Small intestine (tissue), 7 donors: ENCODE measurements around the gene UROC1. TPM values are rescaled to one million over a fixed set of nuclear protein-coding genes. Genes with fewer than 3 reads are reported as not detected.

ENCODE experiments used
- DNase-seq, 2 donors: peaks; one replicate each; pipeline versions ENCODE4 v3.0.0 to v3.0.0-alpha.2; 2013
- FAIRE-seq: peaks from 2 replicates; lab custom pipeline; 2012; peaks lifted over from hg19 to GRCh38; lab: Jason Lieb, UNC
- H3K27ac ChIP-seq, 3 donors: one replicate each; pipeline ENCODE4 v1.5.1; 2013; ENCODE audit warnings: low read length in 2 of 3, mild to moderate bottlenecking in 2 of 3, control low read depth in 1 of 3, inconsistent platforms in 1 of 3, low read depth in 1 of 3, moderate library complexity in 1 of 3
- H3K27me3 ChIP-seq, 3 donors: one replicate each; pipeline ENCODE4 v1.6.1; 2013; ENCODE audit warnings: low read length in 3 of 3, inconsistent platforms in 1 of 3; ENCODE audit not compliant: control insufficient read depth in 3 of 3, insufficient read depth in 3 of 3
- H3K36me3 ChIP-seq, 3 donors: one replicate each; pipeline ENCODE4 v1.6.1; 2013; ENCODE audit warnings: low read length in 3 of 3, inconsistent platforms in 1 of 3, low read depth in 1 of 3, mild to moderate bottlenecking in 1 of 3, moderate library complexity in 1 of 3; ENCODE audit not compliant: control insufficient read depth in 3 of 3, insufficient read depth in 2 of 3
- H3K4me1 ChIP-seq, 3 donors: one replicate each; pipeline ENCODE4 v1.6.1; 2013; ENCODE audit warnings: low read length in 2 of 3, inconsistent platforms in 1 of 3, low read depth in 1 of 3, mild to moderate bottlenecking in 1 of 3, moderate library complexity in 1 of 3; ENCODE audit not compliant: control insufficient read depth in 3 of 3, insufficient read depth in 2 of 3
- H3K4me3 ChIP-seq, 3 donors: one replicate each; pipeline ENCODE4 v1.5.1; 2013; ENCODE audit warnings: low read length in 3 of 3, control low read depth in 1 of 3, inconsistent platforms in 1 of 3, low read depth in 1 of 3, mild to moderate bottlenecking in 1 of 3, moderate library complexity in 1 of 3
- H3K9me3 ChIP-seq, 2 donors: one replicate each; pipeline ENCODE4 v1.6.1; 2013; ENCODE audit warnings: low read depth in 1 of 2, low read length in 1 of 2; ENCODE audit not compliant: control insufficient read depth in 2 of 2, insufficient read depth in 1 of 2
- WGBS, 3 donors: extraction: QIAGEN DNeasy Blood & Tissue Kit; methylation state at CpG; one replicate each; pipeline ENCODE4 v1.1.7; 2013; 5-methylcytosine and 5-hydroxymethylcytosine counted together
- polyA plus RNA-seq, 4 donors: library from polyadenylated mRNA; stranded (reverse) in 3 of 4; unstranded in 1 of 4; fragments of 200-250 nt in 3 of 4; fragments of 120-200 nt in 1 of 4; gene quantifications; one replicate each; pipeline versions ENCODE4 v1.2.1 to v1.2.3, GENCODE V29; 2013
- donor health status: healthy with polysubstance abuse.
- donor health status: control.
- donor health status: control.
- donor health status: Bipolar disorder and iron deficiency.
- donor health status: healthy.

Gene UROC1
- polyA plus RNA-seq, 4 donors, result 0.07 to 0.27 TPM; not detected in 2

GRCh38 chr3:126436826-126437717 lies 80.5 kb downstream of the UROC1 start:
- no peaks in the 10 kb centered on the region for H3K27me3 ChIP-seq
- H3K36me3 ChIP-seq, result peaks cover 0 to 68% (median 12%) of the 10 kb centered on the region in 3 donors
- FAIRE-seq (no peak), DNase-seq (no peak)
- H3K9me3 ChIP-seq, result no peaks in the 10 kb centered on the region
- WGBS, 3 donors, result 96 to 97% (median 96%) methylated on average over 18 of the region's 18 CpGs
- H3K27ac ChIP-seq, result no peak overlapping the region
- H3K4me3 ChIP-seq, result no peak overlapping the region
- no peaks in the 10 kb centered on the region for H3K4me1 ChIP-seq

DNA sequence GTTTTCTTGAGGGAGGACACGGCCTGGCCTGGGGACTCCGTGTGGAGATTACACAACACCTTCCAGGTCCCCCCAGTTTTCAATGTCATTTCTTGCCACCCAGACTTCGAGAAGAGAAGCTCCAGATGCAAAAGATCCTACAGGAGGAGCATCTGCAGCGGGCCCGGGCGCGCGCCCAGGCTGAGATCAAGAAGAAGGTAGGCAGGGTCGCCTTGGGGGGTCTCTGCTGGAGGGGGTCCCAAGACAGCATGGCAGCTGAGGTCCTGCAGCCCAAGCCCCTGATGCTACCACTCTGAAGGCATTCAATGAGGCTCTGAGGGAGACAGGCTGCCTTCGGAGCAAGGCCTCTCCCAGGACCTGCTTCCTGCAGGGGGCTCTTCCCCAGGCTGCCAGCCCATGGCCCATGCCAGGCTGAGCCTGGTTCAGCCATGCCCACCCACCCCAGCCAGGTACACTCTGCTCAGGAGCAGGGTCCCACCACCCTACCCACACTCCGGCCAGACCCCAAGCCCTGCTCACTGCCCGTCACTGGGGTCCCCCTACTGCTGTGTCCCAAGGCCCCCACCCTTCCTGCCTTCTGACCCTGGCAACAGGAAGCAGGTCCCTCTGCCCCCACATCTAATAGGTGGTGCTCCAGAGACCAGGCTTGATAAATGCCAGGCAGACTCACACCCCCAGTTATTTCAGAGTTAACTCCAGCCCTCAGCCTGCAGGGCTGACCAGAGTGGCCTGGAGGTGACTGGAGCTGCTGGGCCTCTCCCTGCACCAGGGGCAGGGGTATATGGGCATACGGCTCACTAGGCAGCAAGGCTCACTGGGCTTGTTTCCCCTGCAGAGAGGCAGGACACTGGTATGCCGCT lies 81.9 kb downstream of the UROC1 start:
- Histone ChIP-seq H3K27me3 (no peaks in the 10 kb centered on the region), H3K4me1 (no peaks in the 10 kb centered on the region), H3K36me3 (peaks cover 0 to 57% (median 12%) of the 10 kb centered on the region in 3 donors), H3K4me3 (no peak overlapping the region), H3K27ac (no peak overlapping the region), H3K9me3 (peaks cover 0 to 4% of the 10 kb centered on the region in 2 donors)
- FAIRE-seq (no peak), DNase-seq (no peak)
- 92 to 96% (median 95%) methylated on average over 14 of the region's 14 CpGs for WGBS, 3 donors

DNA sequence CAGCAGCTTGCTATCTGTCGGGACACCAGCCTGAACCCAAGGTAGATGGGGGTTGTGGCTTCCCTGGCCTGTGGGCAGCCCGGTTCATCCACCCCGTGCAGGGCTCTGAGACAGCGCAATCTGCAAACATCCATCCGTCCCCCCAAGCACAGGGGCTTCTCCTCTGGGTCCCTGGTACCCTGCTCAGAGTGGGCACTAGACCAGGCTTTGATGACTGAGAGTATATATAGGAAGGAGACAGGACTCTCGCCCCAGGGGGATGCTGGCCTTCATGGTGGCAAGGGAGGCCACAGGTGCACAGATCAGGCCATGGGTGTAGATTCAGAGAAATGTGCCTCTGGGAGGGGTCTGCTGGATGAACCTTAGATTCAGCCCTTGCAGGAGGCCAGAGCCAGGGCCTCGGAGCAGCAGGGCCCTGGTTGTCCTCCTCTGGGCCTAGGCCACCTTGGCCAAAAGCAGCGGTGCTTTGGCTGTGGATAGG lies 82.6 kb downstream of the UROC1 start:
- Histone ChIP-seq H3K27ac (no peak overlapping the region), H3K9me3 (peaks cover 0 to 4% of the 10 kb centered on the region in 2 donors), H3K4me3 (no peak overlapping the region), H3K27me3 (no peaks in the 10 kb centered on the region), H3K4me1 (no peaks in the 10 kb centered on the region), H3K36me3 (peaks cover 0 to 51% (median 12%) of the 10 kb centered on the region in 3 donors)
- DNase-seq (no peak), FAIRE-seq (no peak)
- 89 to 92% (median 91%) methylated on average over 8 of the region's 8 CpGs for WGBS, 3 donors

GRCh38 chr3:126434264-126434590 lies 83.3 kb downstream of the UROC1 start:
- 34 to 79% (median 62%) methylated on average over 6 of the region's 6 CpGs for WGBS, 3 donors
- peaks cover 0 to 4% of the 10 kb centered on the region in 2 donors for H3K9me3 ChIP-seq
- no peak for FAIRE-seq
- peaks cover 0 to 44% (median 12%) of the 10 kb centered on the region in 3 donors for H3K36me3 ChIP-seq
- no peak overlapping the region for H3K4me3 ChIP-seq
- peak in 1 of 2 donors; percentile 39 for DNase-seq
- no peaks in the 10 kb centered on the region for H3K27me3 ChIP-seq
- no peaks in the 10 kb centered on the region for H3K4me1 ChIP-seq
- H3K27ac ChIP-seq, result no peak overlapping the region

DNA sequence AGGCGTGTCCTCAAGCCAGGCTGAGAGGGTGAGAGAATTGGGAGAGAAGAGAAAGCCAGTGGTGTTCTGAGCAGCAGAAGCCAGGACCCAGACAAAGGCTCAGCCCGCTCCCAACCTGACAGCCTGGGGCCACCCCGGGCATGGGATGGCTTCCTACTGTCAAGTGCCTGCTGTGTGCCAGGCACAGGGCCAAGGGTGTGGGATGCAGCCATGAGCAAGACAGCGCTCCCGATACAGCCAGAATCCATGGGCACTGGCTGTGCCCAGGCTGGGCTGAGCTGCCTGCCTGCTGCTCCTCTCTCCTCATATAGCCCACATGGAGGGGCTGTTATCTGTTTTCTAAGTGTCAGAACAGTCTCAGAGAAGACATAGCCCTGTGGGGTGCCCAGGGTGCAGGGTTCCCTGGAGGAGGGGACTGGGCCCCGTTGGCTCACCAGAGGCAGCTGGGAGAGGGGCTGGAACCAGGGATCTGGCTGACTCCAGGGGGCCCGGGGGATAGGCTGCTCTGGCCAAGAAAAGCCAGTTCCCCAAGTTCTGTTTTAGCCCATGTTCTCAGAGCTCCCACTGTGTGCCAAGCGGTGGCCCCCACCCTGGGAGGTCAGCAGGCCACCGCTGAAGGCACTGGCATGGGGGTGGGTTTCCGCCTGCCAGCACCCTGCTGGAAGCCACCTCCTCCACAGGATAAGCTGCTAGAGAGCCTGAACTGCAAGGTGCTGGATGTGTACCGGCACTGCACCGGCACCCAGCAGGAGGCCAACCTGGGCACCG lies 83.9 kb downstream of the UROC1 start:
- 86 to 94% (median 88%) methylated on average over 13 of the region's 13 CpGs for WGBS, 3 donors
- Histone ChIP-seq H3K27me3 (no peaks in the 10 kb centered on the region), H3K9me3 (peaks cover 0 to 4% of the 10 kb centered on the region in 2 donors), H3K27ac (no peak overlapping the region), H3K4me1 (no peaks in the 10 kb centered on the region), H3K4me3 (no peak overlapping the region), H3K36me3 (peaks cover 0 to 39% (median 10%) of the 10 kb centered on the region in 3 donors)
- DNase-seq (no peak), FAIRE-seq (no peak)

DNA sequence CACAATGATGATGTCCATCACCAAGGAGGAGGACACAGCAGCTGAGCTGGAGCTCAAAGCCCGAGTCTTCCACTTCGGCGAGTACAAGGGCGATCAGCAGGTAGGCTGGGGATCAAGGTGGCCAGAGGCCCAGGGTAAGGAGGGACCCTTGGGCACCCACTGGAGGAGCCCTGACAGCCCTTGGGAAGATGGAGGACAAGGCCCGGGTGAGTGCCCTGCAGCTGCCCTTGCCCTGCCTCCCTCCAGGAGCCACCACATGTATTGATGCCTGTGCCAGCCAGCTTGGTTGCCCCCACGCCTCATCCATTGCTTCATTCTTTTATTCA lies 84.5 kb downstream of the UROC1 start:
- Histone ChIP-seq H3K4me1 (no peaks in the 10 kb centered on the region), H3K36me3 (peaks cover 0 to 34% (median 8%) of the 10 kb centered on the region in 3 donors), H3K27me3 (no peaks in the 10 kb centered on the region), H3K27ac (no peak overlapping the region), H3K9me3 (peaks cover 0 to 4% of the 10 kb centered on the region in 2 donors), H3K4me3 (no peak overlapping the region)
- FAIRE-seq (no peak), DNase-seq (no peak)
- 93 to 99% (median 95%) methylated on average over 5 to 6 of the region's 6 CpGs for WGBS, 3 donors

DNA sequence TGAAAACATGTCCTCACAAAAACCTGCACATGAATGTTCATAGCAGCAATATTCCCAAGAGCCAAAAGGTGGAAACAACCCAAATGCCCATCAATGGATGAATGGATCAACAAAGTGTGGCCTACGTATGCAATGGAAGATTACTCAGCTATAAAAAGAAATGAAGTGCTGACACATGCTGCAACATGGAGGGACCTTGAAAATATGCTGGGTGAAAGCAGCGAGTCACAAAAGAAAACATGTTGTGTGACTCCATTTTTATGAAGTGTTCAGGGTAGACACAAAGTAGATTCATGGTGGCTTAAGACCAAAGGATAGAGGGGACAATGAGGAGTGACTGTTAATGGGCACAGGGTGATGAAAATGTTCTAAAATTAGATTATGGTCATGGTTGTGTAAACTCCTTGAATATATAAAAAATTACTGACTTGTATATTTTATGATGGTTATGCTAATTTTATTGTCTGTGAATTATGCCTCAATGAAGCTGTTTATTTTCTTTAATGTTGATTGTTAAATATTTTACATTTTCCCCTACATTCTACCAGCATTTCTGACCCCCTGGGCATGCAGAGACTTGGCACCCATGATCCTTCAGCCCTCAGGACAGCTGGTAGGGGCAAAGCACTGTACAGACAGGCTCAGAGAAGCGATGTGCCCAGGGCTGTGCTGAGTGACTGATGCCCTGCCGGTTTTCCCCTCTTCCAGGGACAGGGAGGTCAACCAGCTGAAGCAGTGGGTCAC lies 85.0 kb downstream of the UROC1 start:
- H3K4me1 ChIP-seq, result no peaks in the 10 kb centered on the region
- WGBS, 3 donors, result 90 to 96% (median 94%) methylated on average over 4 of the region's 4 CpGs
- H3K36me3 ChIP-seq, result peaks cover 0 to 29% (median 3%) of the 10 kb centered on the region in 3 donors
- H3K4me3 ChIP-seq, result no peak overlapping the region
- FAIRE-seq (no peak), DNase-seq (no peak)
- no peaks in the 10 kb centered on the region for H3K27me3 ChIP-seq
- no peak overlapping the region for H3K27ac ChIP-seq
- H3K9me3 ChIP-seq, result peaks cover 0 to 8% of the 10 kb centered on the region in 2 donors
